Colon (tissue), 2 donors: Measurements from ENCODE around the gene SFN.

Experiments used
- FAIRE-seq: peaks from 2 replicates; lab custom pipeline; 2012; peaks lifted over from hg19 to GRCh38; lab: Jason Lieb, UNC
- donor health status: control.
- donor health status: control.

SFN gene

GRCh38 chr1:26911399-26912146 is 48.6 kb downstream of the SFN start:
- FAIRE-seq = no peak

- no peak for FAIRE-seq
Measured at GRCh38 chr1:26912147-26912490, 49.2 kb downstream of the SFN start.

GRCh38 chr1:26913389-26913753 is 50.4 kb downstream of the SFN start:
- no peak for FAIRE-seq
